Mesendoderm (in vitro differentiated cells): ENCODE data around the gene SYMPK.

Experiments
- DNase-seq: peaks from one replicate; pipeline ENCODE4 v3.0.0; 2013
- H2AK5ac ChIP-seq: 2 replicates; pipeline ENCODE4 v1.6.1; 2013; ENCODE audit warnings: low read length, inconsistent platforms
- H2BK120ac ChIP-seq: 2 replicates; pipeline ENCODE4 v1.6.1; 2013; ENCODE audit warnings: low read depth, mild to moderate bottlenecking, low read length, moderate library complexity, mixed read lengths
- H2BK15ac ChIP-seq: replicated peaks from 2 replicates; pipeline ENCODE4 v1.6.1; 2013; ENCODE audit warnings: low read depth, mild to moderate bottlenecking, moderate library complexity
- H2BK5ac ChIP-seq: 2 replicates; pipeline ENCODE4 v1.6.1; 2013; ENCODE audit warnings: low read length, inconsistent platforms
- H3K18ac ChIP-seq: 2 replicates; pipeline ENCODE4 v1.6.1; 2013; ENCODE audit warnings: mild to moderate bottlenecking, low read length, mixed read lengths
- H3K23ac ChIP-seq: one replicate; pipeline ENCODE4 v1.6.1; 2013; ENCODE audit warnings: low read length
- H3K27ac ChIP-seq: 2 replicates; pipeline ENCODE4 v1.5.1; 2013; ENCODE audit warnings: low read depth, mild to moderate bottlenecking, inconsistent platforms, low read length, moderate library complexity
- H3K27me3 ChIP-seq: 2 replicates; pipeline ENCODE4 v1.6.1; 2013; ENCODE audit warnings: low read length, control low read depth, mild to moderate bottlenecking, inconsistent platforms; ENCODE audit not compliant: insufficient read depth, poor library complexity
- H3K36me3 ChIP-seq: 2 replicates; pipeline ENCODE4 v1.6.1; 2013; ENCODE audit warnings: low read length, inconsistent platforms; ENCODE audit not compliant: control insufficient read depth, insufficient read depth
- H3K4ac ChIP-seq: one replicate; pipeline ENCODE4 v1.6.1; 2013; ENCODE audit warnings: low read depth, mild to moderate bottlenecking, low read length, moderate library complexity
- H3K4me1 ChIP-seq: 2 replicates; pipeline ENCODE4 v1.6.1; 2013; ENCODE audit warnings: low read depth, low read length, inconsistent platforms; ENCODE audit not compliant: control insufficient read depth
- H3K4me2 ChIP-seq: 2 replicates; pipeline ENCODE4 v1.6.1; 2013; ENCODE audit warnings: low read length
- H3K4me3 ChIP-seq: 2 replicates; pipeline ENCODE4 v1.5.1; 2013; ENCODE audit warnings: mild to moderate bottlenecking, low read length
- H3K56ac ChIP-seq: one replicate; pipeline ENCODE4 v1.6.1; 2013; ENCODE audit warnings: low read length
- H3K79me1 ChIP-seq: 2 replicates; pipeline ENCODE4 v1.6.1; 2013; ENCODE audit warnings: low read length, inconsistent platforms
- H3K79me2 ChIP-seq: 2 replicates; pipeline ENCODE4 v1.6.1; 2013; ENCODE audit warnings: mild to moderate bottlenecking, low read length; ENCODE audit not compliant: control insufficient read depth, insufficient read depth
- H3K9ac ChIP-seq: 2 replicates; pipeline ENCODE4 v1.6.1; 2013; ENCODE audit warnings: low read length, inconsistent platforms
- H4K5ac ChIP-seq: one replicate; pipeline ENCODE4 v1.6.1; 2013; ENCODE audit warnings: low read length
- H4K8ac ChIP-seq: one replicate; pipeline ENCODE4 v1.6.1; 2013; ENCODE audit warnings: low read depth, mild to moderate bottlenecking, control low read depth, low read length, moderate library complexity
- WGBS: extraction: QIAGEN DNeasy Blood & Tissue Kit; methylation state at CpG from one replicate; pipeline ENCODE4 v1.1.7; 2013; ENCODE audit warnings: low lambda C conversion rate, missing lambda C conversion rate; ENCODE audit not compliant: insufficient coverage; ENCODE audit errors: extremely low coverage; 5-methylcytosine and 5-hydroxymethylcytosine counted together

Gene SYMPK

DNA sequence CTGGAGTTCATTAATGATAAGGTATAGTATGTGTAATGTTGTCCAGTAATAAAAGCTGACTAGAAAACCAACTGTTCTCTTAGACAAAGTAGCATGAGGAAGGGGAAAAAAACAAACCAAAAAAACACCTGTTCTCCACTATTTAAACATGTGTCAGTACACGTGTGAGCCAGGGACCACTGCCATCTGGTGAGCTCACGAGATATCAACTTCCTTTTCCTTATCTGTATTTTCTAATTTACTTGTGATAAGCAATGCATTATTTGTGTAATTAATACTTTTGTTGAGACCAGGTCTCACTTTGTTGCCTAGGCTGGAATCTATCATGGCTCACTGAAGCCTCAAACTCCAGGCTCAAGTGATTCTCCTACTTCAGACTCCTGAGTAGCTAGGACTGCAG is 89.6 kb downstream of the SYMPK start:
- no peaks in the 10 kb centered on the region for H3K4me1 ChIP-seq
- no peak overlapping the region for H3K4me3 ChIP-seq
- no peaks in the 10 kb centered on the region for H3K27me3 ChIP-seq
- no peak overlapping the region for H3K4ac ChIP-seq
- H3K79me2 ChIP-seq = no peaks in the 10 kb centered on the region
- H4K5ac ChIP-seq = no peak overlapping the region
- H3K23ac ChIP-seq = no peak overlapping the region
- H3K36me3 ChIP-seq = no peaks in the 10 kb centered on the region
- no peak overlapping the region for H3K56ac ChIP-seq
- DNase-seq = no peak
- no peak overlapping the region for H4K8ac ChIP-seq
- H3K18ac ChIP-seq = no peak overlapping the region
- H2AK5ac ChIP-seq = no peak overlapping the region
- H3K27ac ChIP-seq = no peak overlapping the region
- WGBS = no CpG with 5 or more reads among the region's 2 CpGs
- H3K4me2 ChIP-seq = no peak overlapping the region
- no peak overlapping the region for H2BK5ac ChIP-seq
- H2BK120ac ChIP-seq = no peak overlapping the region
- H2BK15ac ChIP-seq = no peak overlapping the region
- H3K9ac ChIP-seq = no peak overlapping the region
- no peaks in the 10 kb centered on the region for H3K79me1 ChIP-seq

GRCh38 chr19:45772912-45773311 is 90.0 kb downstream of the SYMPK start:
- no peak overlapping the region for H4K8ac ChIP-seq
- WGBS = no CpG with 5 or more reads among the region's 3 CpGs

DNA sequence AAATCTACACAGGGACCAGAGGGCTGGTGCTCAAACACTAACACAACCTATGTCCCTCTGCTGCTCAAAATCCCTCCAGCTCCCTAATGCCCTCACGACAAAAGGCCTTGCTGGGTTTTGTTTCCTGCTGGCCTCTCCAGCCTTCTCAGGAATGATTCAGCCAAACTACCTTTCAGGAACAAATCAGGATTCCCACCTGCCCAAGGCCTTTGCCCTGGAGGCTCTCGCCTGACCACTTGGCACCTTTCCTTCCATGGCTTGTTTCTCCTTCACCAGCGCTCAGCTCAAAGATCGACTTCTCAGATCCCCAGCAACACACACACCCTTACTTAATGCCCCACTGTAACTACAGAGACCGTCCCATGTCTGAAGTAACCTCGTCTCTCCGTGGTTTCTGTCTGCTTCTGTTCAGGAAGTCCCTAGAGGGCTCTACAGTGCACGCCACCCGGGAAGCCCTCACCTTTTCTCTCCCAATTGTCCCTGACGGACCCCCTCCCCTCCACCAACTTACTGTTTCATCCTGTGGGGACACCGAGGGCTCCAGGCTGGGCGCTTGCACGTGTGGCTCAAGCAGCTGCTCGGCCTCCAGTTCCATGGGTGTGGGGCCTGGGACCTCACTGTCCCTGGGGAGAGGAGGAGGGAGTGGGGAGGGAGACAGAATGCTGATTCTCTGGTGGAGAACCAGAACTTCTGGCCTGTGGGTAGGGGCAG is 90.7 kb downstream of the SYMPK start:
- Histone ChIP-seq H3K36me3 (no peaks in the 10 kb centered on the region), H2BK15ac (no peak overlapping the region), H3K9ac (no peak overlapping the region), H3K56ac (no peak overlapping the region), H2BK5ac (no peak overlapping the region), H3K27me3 (no peaks in the 10 kb centered on the region), H3K4me3 (no peak overlapping the region), H3K4me2 (no peak overlapping the region), H3K79me1 (no peaks in the 10 kb centered on the region), H2AK5ac (no peak overlapping the region), H3K27ac (no peak overlapping the region), H3K18ac (no peak overlapping the region), H4K5ac (no peak overlapping the region), H2BK120ac (no peak overlapping the region), H3K4ac (no peak overlapping the region), H3K79me2 (no peaks in the 10 kb centered on the region), H3K4me1 (no peaks in the 10 kb centered on the region), H4K8ac (no peak overlapping the region), H3K23ac (no peak overlapping the region)
- DNase-seq = no peak
- WGBS = no CpG with 5 or more reads among the region's 14 CpGs

More at GRCh38 chr19:45772912-45773311, 90.0 kb downstream of the SYMPK start:
- no peak overlapping the region for H3K23ac ChIP-seq
- no peak overlapping the region for H2AK5ac ChIP-seq
- no peak overlapping the region for H3K4me2 ChIP-seq
- no peak overlapping the region for H4K5ac ChIP-seq
- H3K36me3 ChIP-seq = no peaks in the 10 kb centered on the region
- H3K27me3 ChIP-seq = no peaks in the 10 kb centered on the region
- no peak overlapping the region for H3K27ac ChIP-seq
- no peak for DNase-seq
- no peak overlapping the region for H2BK5ac ChIP-seq
- no peak overlapping the region for H3K56ac ChIP-seq
- H2BK120ac ChIP-seq = no peak overlapping the region
- H2BK15ac ChIP-seq = no peak overlapping the region
- no peak overlapping the region for H3K9ac ChIP-seq
- no peaks in the 10 kb centered on the region for H3K4me1 ChIP-seq
- no peak overlapping the region for H3K4ac ChIP-seq
- H3K79me2 ChIP-seq = no peaks in the 10 kb centered on the region
- H3K79me1 ChIP-seq = no peaks in the 10 kb centered on the region
- H3K18ac ChIP-seq = no peak overlapping the region
- H3K4me3 ChIP-seq = no peak overlapping the region

DNA sequence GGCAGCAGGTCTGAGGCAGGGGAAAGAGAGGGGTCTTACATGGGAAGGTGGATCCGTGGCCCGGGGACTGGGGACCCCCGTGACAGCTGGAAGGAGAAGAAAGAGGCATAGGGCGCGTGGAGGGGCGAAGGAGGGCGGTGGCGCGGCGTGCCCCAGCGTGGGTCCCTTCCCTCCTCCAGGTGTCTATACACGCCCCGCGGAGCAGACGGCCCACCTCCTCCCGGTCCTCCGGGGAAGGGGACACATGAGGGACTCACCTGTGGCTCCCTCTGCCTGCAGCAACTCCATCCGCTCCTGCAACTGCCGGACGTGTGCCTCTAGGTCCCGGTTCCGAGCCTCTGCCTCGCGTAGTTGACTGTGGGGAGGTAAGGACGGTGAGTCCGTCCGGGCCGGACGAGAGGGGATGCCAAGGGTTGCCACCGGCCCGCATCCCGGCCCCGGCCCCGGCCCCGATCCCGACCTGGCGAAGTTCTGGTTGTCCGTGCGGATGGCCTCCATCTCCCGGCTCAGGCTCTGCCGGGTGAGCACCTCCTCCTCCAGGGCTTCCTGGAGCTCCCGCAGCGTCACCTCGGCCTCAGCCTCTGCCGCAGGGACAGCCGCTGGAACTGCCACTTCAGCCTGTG is 91.5 kb downstream of the SYMPK start:
- Histone ChIP-seq H3K23ac (no peak overlapping the region), H2AK5ac (no peak overlapping the region), H2BK5ac (no peak overlapping the region), H3K56ac (peak overlapping the region; percentile 7), H3K4me3 (no peak overlapping the region), H4K5ac (no peak overlapping the region), H3K4me2 (peak overlapping the region; percentile 79), H3K36me3 (no peaks in the 10 kb centered on the region), H4K8ac (no peak overlapping the region), H3K79me1 (no peaks in the 10 kb centered on the region), H3K27me3 (no peaks in the 10 kb centered on the region), H3K27ac (no peak overlapping the region), H3K4ac (no peak overlapping the region), H2BK15ac (no peak overlapping the region), H2BK120ac (no peak overlapping the region), H3K9ac (peak overlapping the region; percentile 69), H3K4me1 (peaks cover 3% of the 10 kb centered on the region), H3K18ac (no peak overlapping the region), H3K79me2 (no peaks in the 10 kb centered on the region)
- DNase-seq = no peak
- WGBS = no CpG with 5 or more reads among the region's 46 CpGs

DNA sequence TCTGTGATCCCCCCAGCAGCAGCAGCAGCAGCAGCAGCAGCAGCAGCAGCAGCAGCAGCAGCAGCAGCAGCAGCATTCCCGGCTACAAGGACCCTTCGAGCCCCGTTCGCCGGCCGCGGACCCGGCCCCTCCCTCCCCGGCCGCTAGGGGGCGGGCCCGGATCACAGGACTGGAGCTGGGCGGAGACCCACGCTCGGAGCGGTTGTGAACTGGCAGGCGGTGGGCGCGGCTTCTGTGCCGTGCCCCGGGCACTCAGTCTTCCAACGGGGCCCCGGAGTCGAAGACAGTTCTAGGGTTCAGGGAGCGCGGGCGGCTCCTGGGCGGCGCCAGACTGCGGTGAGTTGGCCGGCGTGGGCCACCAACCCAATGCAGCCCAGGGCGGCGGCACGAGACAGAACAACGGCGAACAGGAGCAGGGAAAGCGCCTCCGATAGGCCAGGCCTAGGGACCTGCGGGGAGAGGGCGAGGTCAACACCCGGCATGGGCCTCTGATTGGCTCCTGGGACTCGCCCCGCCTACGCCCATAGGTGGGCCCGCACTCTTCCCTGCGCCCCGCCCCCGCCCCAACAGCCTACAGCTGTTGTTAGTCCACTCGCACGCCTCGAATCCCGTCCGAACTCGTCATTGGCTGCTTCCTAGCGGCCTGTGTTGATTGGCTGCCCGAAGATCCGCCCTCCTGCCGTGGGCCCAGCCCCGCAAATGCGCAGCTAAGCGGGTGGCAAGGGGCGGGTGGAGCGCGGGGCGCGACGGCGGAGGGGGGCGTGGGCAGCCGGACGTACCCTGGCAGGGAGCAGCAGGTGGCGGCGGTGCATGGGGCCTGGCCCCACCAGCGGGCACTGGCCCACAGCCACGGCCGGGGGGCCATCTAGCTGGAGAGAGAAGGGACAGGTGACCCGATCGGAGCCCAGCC is 92.5 kb downstream of the SYMPK start:
- Histone ChIP-seq H3K4me2 (peak overlapping the region; percentile 100), H4K5ac (no peak overlapping the region), H3K23ac (no peak overlapping the region), H2BK120ac (no peak overlapping the region), H3K4me1 (peaks cover 4% of the 10 kb centered on the region), H4K8ac (no peak overlapping the region), H3K4me3 (peak overlapping the region; percentile 62), H3K18ac (peak overlapping the region; percentile 25), H2BK15ac (no peak overlapping the region), H3K27ac (peak overlapping the region; percentile 96), H3K36me3 (no peaks in the 10 kb centered on the region), H3K79me2 (no peaks in the 10 kb centered on the region), H3K56ac (peak overlapping the region; percentile 99), H3K4ac (peak overlapping the region; percentile 58), H3K79me1 (no peaks in the 10 kb centered on the region), H2BK5ac (no peak overlapping the region), H3K9ac (peak overlapping the region; percentile 82), H3K27me3 (no peaks in the 10 kb centered on the region), H2AK5ac (no peak overlapping the region)
- DNase-seq = peak; percentile 99
- no CpG with 5 or more reads among the region's 79 CpGs for WGBS
